Body of pancreas (tissue), 4 donors: Measurements from ENCODE around the gene DENND1A.

Experiments used
- POLR2A ChIP-seq, 3 donors: fragments of 450-650 bp; IDR thresholded peaks; one replicate each; pipeline ENCODE4 v1.6.1; 2016; ENCODE audit warnings: antibody characterized with exemption in 3 of 3, mild to moderate bottlenecking in 2 of 3
- TF ChIP-seq, protein P1 (sequence below), 7 experiments: fragments of 450-650 bp in 4 of 7; fragments of 200-600 bp in 3 of 7; sonication (generic) in 3 of 7; IDR thresholded peaks; one replicate each; pipeline ENCODE4 v1.5.1; 2016 to 2019; ENCODE audit warnings: antibody characterized with exemption in 7 of 7

DNA sequence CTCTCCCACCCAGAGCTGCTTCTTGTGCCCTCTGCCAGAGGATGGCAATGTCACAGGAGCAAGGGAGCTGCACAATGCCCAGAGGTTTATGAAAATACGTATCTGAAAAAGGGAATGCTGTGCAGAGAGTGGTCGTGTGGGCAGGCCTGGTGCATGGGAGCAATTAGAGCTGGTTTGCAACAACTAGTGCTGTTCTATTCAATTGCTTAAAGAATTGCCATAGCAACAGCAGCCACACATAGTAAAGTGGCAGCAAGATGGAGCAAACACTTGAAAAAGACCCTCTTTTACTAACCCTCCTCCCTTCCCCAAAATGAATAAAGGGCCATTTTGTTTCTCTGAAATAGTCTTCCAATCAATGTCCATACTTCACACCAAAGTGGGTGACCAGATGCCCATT lies 407.7 kb downstream of the DENND1A start:
- TF ChIP-seq, protein P1, sequence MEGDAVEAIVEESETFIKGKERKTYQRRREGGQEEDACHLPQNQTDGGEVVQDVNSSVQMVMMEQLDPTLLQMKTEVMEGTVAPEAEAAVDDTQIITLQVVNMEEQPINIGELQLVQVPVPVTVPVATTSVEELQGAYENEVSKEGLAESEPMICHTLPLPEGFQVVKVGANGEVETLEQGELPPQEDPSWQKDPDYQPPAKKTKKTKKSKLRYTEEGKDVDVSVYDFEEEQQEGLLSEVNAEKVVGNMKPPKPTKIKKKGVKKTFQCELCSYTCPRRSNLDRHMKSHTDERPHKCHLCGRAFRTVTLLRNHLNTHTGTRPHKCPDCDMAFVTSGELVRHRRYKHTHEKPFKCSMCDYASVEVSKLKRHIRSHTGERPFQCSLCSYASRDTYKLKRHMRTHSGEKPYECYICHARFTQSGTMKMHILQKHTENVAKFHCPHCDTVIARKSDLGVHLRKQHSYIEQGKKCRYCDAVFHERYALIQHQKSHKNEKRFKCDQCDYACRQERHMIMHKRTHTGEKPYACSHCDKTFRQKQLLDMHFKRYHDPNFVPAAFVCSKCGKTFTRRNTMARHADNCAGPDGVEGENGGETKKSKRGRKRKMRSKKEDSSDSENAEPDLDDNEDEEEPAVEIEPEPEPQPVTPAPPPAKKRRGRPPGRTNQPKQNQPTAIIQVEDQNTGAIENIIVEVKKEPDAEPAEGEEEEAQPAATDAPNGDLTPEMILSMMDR (IDR thresholded peaks at IDR 0.05) = no peak
- no peak for TF ChIP-seq POLR2A (IDR thresholded peaks at IDR 0.05)
